H9 (cell line): ENCODE results near the gene PTPRN2. TPM values are rescaled to one million over a fixed set of nuclear protein-coding genes. Genes with fewer than 3 reads are reported as not detected.

Experiments
- DNase-seq: peaks from one replicate; pipeline ENCODE4 v3.0.0-alpha.2; 2017
- H2AFZ ChIP-seq: one replicate; pipeline ENCODE4 v1.6.1; 2013; ENCODE audit warnings: mild to moderate bottlenecking, low read length, control low read depth, moderate library complexity
- H2AK5ac ChIP-seq: 2 replicates; pipeline ENCODE4 v1.6.1; 2013; ENCODE audit warnings: low read length, control low read depth, mixed read lengths; ENCODE audit not compliant: insufficient read length
- H2BK120ac ChIP-seq: one replicate; pipeline ENCODE4 v1.6.1; 2013; ENCODE audit warnings: low read depth, mild to moderate bottlenecking, low read length, control low read depth, inconsistent platforms; ENCODE audit not compliant: poor library complexity, severe bottlenecking
- H2BK12ac ChIP-seq: 2 replicates; pipeline ENCODE4 v1.6.1; 2013; ENCODE audit warnings: low read length, control low read depth, mixed read lengths, low read depth; ENCODE audit not compliant: insufficient read length
- H2BK15ac ChIP-seq: 2 replicates; pipeline ENCODE4 v1.6.1; 2013; ENCODE audit warnings: low read depth, low read length, control low read depth
- H2BK20ac ChIP-seq: one replicate; pipeline ENCODE4 v1.6.1; 2013; ENCODE audit warnings: low read depth, mild to moderate bottlenecking, low read length, control low read depth, inconsistent platforms; ENCODE audit not compliant: poor library complexity, severe bottlenecking
- H2BK5ac ChIP-seq: 2 replicates; pipeline ENCODE4 v1.6.1; 2013; ENCODE audit warnings: low read length, control low read depth, mixed read lengths; ENCODE audit not compliant: insufficient read length
- H3K14ac ChIP-seq: 2 replicates; pipeline ENCODE4 v1.6.1; 2013; ENCODE audit warnings: low read length, control low read depth; ENCODE audit not compliant: insufficient read depth
- H3K18ac ChIP-seq: 2 replicates; pipeline ENCODE4 v1.6.1; 2013; ENCODE audit warnings: low read depth, mild to moderate bottlenecking, mixed read lengths, low read length, control low read depth; ENCODE audit not compliant: insufficient read length
- H3K23ac ChIP-seq: 2 replicates; pipeline ENCODE4 v1.6.1; 2013; ENCODE audit warnings: low read length, control low read depth, mixed read lengths, low read depth; ENCODE audit not compliant: insufficient read length
- H3K23me2 ChIP-seq: 2 replicates; pipeline ENCODE4 v1.6.1; 2013; ENCODE audit warnings: low read depth, mild to moderate bottlenecking, mixed read lengths, low read length, control low read depth; ENCODE audit not compliant: insufficient read length, poor library complexity, severe bottlenecking
- H3K27ac ChIP-seq: 2 replicates; pipeline ENCODE4 v1.5.1; 2013; ENCODE audit warnings: low read length, control low read depth, mixed read lengths, low read depth; ENCODE audit not compliant: insufficient read length
- H3K27me3 ChIP-seq: 2 replicates; pipeline ENCODE4 v1.6.1; 2013; ENCODE audit warnings: low read length, control low read depth, inconsistent platforms; ENCODE audit not compliant: insufficient read depth
- H3K4ac ChIP-seq: 2 replicates; pipeline ENCODE4 v1.6.1; 2013; ENCODE audit warnings: low read depth, mild to moderate bottlenecking, control low read depth, inconsistent platforms, low read length, moderate library complexity
- H3K4me1 ChIP-seq: 2 replicates; pipeline ENCODE4 v1.6.1; 2013; ENCODE audit warnings: low read length, control low read depth, inconsistent platforms; ENCODE audit not compliant: insufficient read depth
- H3K4me2 ChIP-seq: 2 replicates; pipeline ENCODE4 v1.6.1; 2013; ENCODE audit warnings: low read length, control low read depth, mixed read lengths; ENCODE audit not compliant: insufficient read length, insufficient read depth
- H3K56ac ChIP-seq: 2 replicates; pipeline ENCODE4 v1.6.1; 2013; ENCODE audit warnings: low read depth, mild to moderate bottlenecking, mixed read lengths, low read length, control low read depth; ENCODE audit not compliant: insufficient read length
- H3K79me1 ChIP-seq: 2 replicates; pipeline ENCODE4 v1.6.1; 2013; ENCODE audit warnings: low read depth, mild to moderate bottlenecking, moderate library complexity, low read length, control low read depth, inconsistent platforms; ENCODE audit not compliant: insufficient read depth, poor library complexity, severe bottlenecking
- H3K79me2 ChIP-seq: 2 replicates; pipeline ENCODE4 v1.6.1; 2013; ENCODE audit warnings: low read length, control low read depth, inconsistent platforms; ENCODE audit not compliant: insufficient read depth
- H3K9ac ChIP-seq: 2 replicates; pipeline ENCODE4 v1.6.1; 2013; ENCODE audit warnings: low read length, control low read depth, mixed read lengths; ENCODE audit not compliant: insufficient read length; ENCODE audit errors: extremely low read depth
- H3K9me3 ChIP-seq: one replicate; pipeline ENCODE4 v1.6.1; 2013; ENCODE audit warnings: low read depth, low read length, inconsistent platforms; ENCODE audit not compliant: control insufficient read depth
- H3T11ph ChIP-seq: one replicate; pipeline ENCODE4 v1.6.1; 2013; ENCODE audit warnings: mild to moderate bottlenecking, low read length, control low read depth, inconsistent platforms
- H4K20me1 ChIP-seq: one replicate; pipeline ENCODE4 v1.6.1; 2013; ENCODE audit not compliant: control insufficient read depth, insufficient read length, insufficient read depth
- H4K5ac ChIP-seq: 2 replicates; pipeline ENCODE4 v1.6.1; 2013; ENCODE audit warnings: low read depth, mild to moderate bottlenecking, mixed read lengths, low read length, control low read depth; ENCODE audit not compliant: insufficient read length
- H4K8ac ChIP-seq: replicated peaks from 2 replicates; pipeline ENCODE4 v1.6.1; 2013; ENCODE audit warnings: low read length, control low read depth, mixed read lengths, low read depth; ENCODE audit not compliant: insufficient read length
- H4K91ac ChIP-seq: 2 replicates; pipeline ENCODE4 v1.6.1; 2013; ENCODE audit warnings: low read depth, mild to moderate bottlenecking, moderate library complexity, mixed read lengths, low read length, control low read depth; ENCODE audit not compliant: insufficient read length
- H3K27ac Mint-ChIP-seq, 3 experiments: 2 replicates in 2 of 3; 3 replicates in 1 of 3; pipeline ENCODE4 v1.8.0; 2020 to 2021; ENCODE audit warnings: mixed read lengths in 3 of 3, mild to moderate bottlenecking in 1 of 3, moderate library complexity in 1 of 3
- H3K27me3 Mint-ChIP-seq: 2 replicates; pipeline ENCODE4 v1.8.0; 2021; ENCODE audit warnings: low read depth, mild to moderate bottlenecking, moderate library complexity, mixed read lengths
- H3K36me3 Mint-ChIP-seq, 3 experiments: 2 replicates in 2 of 3; 3 replicates in 1 of 3; pipeline ENCODE4 v1.8.0; 2020 to 2021; ENCODE audit warnings: low read depth in 3 of 3, mixed read lengths in 3 of 3; ENCODE audit not compliant: insufficient read depth in 1 of 3
- H3K4me1 Mint-ChIP-seq, 2 experiments: 2 replicates each; pipeline ENCODE4 v1.8.0; 2020; ENCODE audit warnings: mixed read lengths in 2 of 2
- H3K4me3 Mint-ChIP-seq, 2 experiments: 2 replicates in 1 of 2; 3 replicates in 1 of 2; pipeline ENCODE4 v1.8.0; 2020 to 2021; ENCODE audit warnings: mild to moderate bottlenecking in 2 of 2, mixed read lengths in 2 of 2, moderate library complexity in 1 of 2
- H3K9me3 Mint-ChIP-seq, 2 experiments: 2 replicates in 1 of 2; 3 replicates in 1 of 2; pipeline ENCODE4 v1.8.0; 2020; ENCODE audit warnings: mild to moderate bottlenecking in 2 of 2, mixed read lengths in 2 of 2, moderate library complexity in 1 of 2
- CTCF ChIP-seq: fragments of 200-600 bp; sonication (generic); conservative IDR thresholded peaks from 3 replicates; pipeline ENCODE4 v1.8.0; 2021; ENCODE audit warnings: antibody characterized with exemption, mild to moderate bottlenecking
- WGBS: extraction: QIAGEN DNeasy Blood & Tissue Kit; methylation state at CpG from one replicate; pipeline ENCODE4 v1.1.7; 2013; ENCODE audit warnings: missing lambda C conversion rate, low lambda C conversion rate, mixed read lengths; ENCODE audit not compliant: insufficient read length; ENCODE audit errors: extremely low coverage; 5-methylcytosine and 5-hydroxymethylcytosine counted together
- total RNA-seq: library from RNA; stranded (reverse); gene quantifications from 2 replicates; pipeline ENCODE4 v1.2.1, GENCODE V29; 2021

Gene PTPRN2
- total RNA-seq, 1 experiment from 2014 or later: 5.2 TPM

- no peak overlapping the region for H2AK5ac ChIP-seq
- H3K4ac ChIP-seq: no peak overlapping the region
- no peak overlapping the region for H2BK5ac ChIP-seq
- no peaks in the 10 kb centered on the region for H3K4me1 ChIP-seq
- H2BK15ac ChIP-seq: no peak overlapping the region
- no peak for DNase-seq
- H4K5ac ChIP-seq: no peak overlapping the region
- no peak overlapping the region for H4K91ac ChIP-seq
- H3K27ac Mint-ChIP-seq: no peak overlapping the region
- H3K79me2 ChIP-seq: no peaks in the 10 kb centered on the region
- H3K23me2 ChIP-seq: no peaks in the 10 kb centered on the region
- WGBS: no CpG with 5 or more reads among the region's 14 CpGs
- no peak overlapping the region for H3K23ac ChIP-seq
- peaks cover 0 to 20% (median 4%) of the 10 kb centered on the region in 3 experiments for H3K36me3 Mint-ChIP-seq
- H3K4me2 ChIP-seq: no peak overlapping the region
- H3K79me1 ChIP-seq: no peaks in the 10 kb centered on the region
- no peak overlapping the region for H3K56ac ChIP-seq
- H3K9me3 ChIP-seq: no peaks in the 10 kb centered on the region
- H3K9me3 Mint-ChIP-seq: peaks cover 8% of the 10 kb centered on the region in 2 experiments; a peak in 4 of 5 replicates
- H4K8ac ChIP-seq: no peak overlapping the region
- no peak overlapping the region for H3K27ac ChIP-seq
- peaks cover 17 to 21% of the 10 kb centered on the region in 2 experiments for H3K4me1 Mint-ChIP-seq
- H3K4me3 Mint-ChIP-seq: no peak overlapping the region
- H3K27me3 ChIP-seq: no peaks in the 10 kb centered on the region
- peaks cover 17% of the 10 kb centered on the region for H3K27me3 Mint-ChIP-seq
- no peak overlapping the region for H2BK20ac ChIP-seq
- no peak overlapping the region for H3K9ac ChIP-seq
- no peak overlapping the region for H2BK12ac ChIP-seq
- no peak for TF ChIP-seq CTCF
- H4K20me1 ChIP-seq: no peaks in the 10 kb centered on the region
- H2BK120ac ChIP-seq: no peak overlapping the region
- H2AFZ ChIP-seq: no peak overlapping the region
- H3T11ph ChIP-seq: no peak overlapping the region
- H3K14ac ChIP-seq: no peak overlapping the region
- H3K18ac ChIP-seq: no peak overlapping the region
Observed at GRCh38 chr7:158505683-158506082, 81.9 kb downstream of the PTPRN2 start.
